ENCODE results near the gene HUNK.

DNA sequence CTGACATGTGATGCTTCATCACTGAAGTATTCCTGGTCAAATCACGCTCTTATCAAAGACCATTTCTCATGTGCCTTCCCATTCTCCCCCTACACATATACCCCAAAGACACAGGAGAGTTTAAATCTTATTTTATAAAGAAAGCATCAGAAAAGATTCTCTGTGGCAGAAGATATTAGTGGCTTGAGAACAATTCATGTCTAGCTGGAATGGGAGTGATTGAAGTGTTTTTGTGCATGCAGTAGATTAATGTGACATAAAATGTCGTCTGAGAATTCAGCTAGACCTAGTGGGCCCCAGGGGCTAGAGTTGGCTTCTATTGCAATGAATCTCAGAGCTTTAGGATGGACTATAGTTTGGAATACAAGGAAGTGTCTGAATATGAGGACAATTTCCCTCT lies 163.9 kb downstream of the HUNK start:
- TF ChIP-seq CTCF (IDR thresholded peaks at IDR 0.05; ENCODE audit: low read length): no peak
- no peak for TF ChIP-seq EZH2 (optimal IDR thresholded peaks at IDR 0.05; ENCODE audit: low read depth, low read length)
- TF ChIP-seq EZH2phosphoT487 (IDR thresholded peaks at IDR 0.05; ENCODE audit: low read length): no peak

Measured in MM.1S (cell line).